ENCODE data around the gene CLIC3.

CLIC3 gene

DNA sequence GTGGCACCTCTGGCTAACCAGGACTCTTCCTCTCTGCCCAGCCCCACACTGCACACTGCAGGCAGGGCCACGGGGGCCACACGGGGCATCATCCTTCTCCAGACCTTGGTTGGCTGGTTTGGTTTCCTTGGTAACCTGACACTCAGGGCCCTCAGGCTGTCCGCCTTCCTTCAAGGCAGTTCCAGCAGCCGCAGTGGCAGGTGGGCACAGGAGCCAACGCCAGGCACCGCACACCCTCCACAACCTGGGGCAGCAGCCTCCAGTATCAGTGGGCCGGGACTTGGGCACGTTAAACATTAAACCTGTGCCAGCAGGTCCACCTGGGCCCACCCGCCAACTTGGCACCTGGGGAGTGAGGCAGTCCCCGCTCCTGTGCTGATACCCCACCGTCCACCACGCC lies 47.7 kb upstream of the CLIC3 start:
- ATAC-seq = no peak
- TF ChIP-seq ZNF565 (CRISPR knock-in tag; conservative IDR thresholded peaks at IDR 0.05; ENCODE audit: low read depth) (no peak), ZNF70 (CRISPR knock-in tag; IDR thresholded peaks at IDR 0.05) (no peak), ZNF8 (CRISPR knock-in tag; IDR thresholded peaks at IDR 0.05) (no peak), ISL1 (CRISPR knock-in tag; IDR thresholded peaks at IDR 0.05) (no peak), ZC3H10 (CRISPR knock-in tag; IDR thresholded peaks at IDR 0.05) (no peak)
- TF ChIP-seq, protein P1, sequence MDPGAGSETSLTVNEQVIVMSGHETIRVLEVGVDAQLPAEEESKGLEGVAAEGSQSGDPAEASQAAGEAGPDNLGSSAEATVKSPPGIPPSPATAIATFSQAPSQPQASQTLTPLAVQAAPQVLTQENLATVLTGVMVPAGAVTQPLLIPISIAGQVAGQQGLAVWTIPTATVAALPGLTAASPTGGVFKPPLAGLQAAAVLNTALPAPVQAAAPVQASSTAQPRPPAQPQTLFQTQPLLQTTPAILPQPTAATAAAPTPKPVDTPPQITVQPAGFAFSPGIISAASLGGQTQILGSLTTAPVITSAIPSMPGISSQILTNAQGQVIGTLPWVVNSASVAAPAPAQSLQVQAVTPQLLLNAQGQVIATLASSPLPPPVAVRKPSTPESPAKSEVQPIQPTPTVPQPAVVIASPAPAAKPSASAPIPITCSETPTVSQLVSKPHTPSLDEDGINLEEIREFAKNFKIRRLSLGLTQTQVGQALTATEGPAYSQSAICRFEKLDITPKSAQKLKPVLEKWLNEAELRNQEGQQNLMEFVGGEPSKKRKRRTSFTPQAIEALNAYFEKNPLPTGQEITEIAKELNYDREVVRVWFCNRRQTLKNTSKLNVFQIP (CRISPR knock-in tag; IDR thresholded peaks at IDR 0.05; ENCODE audit: borderline replicate concordance, low read depth) = no peak

DNA sequence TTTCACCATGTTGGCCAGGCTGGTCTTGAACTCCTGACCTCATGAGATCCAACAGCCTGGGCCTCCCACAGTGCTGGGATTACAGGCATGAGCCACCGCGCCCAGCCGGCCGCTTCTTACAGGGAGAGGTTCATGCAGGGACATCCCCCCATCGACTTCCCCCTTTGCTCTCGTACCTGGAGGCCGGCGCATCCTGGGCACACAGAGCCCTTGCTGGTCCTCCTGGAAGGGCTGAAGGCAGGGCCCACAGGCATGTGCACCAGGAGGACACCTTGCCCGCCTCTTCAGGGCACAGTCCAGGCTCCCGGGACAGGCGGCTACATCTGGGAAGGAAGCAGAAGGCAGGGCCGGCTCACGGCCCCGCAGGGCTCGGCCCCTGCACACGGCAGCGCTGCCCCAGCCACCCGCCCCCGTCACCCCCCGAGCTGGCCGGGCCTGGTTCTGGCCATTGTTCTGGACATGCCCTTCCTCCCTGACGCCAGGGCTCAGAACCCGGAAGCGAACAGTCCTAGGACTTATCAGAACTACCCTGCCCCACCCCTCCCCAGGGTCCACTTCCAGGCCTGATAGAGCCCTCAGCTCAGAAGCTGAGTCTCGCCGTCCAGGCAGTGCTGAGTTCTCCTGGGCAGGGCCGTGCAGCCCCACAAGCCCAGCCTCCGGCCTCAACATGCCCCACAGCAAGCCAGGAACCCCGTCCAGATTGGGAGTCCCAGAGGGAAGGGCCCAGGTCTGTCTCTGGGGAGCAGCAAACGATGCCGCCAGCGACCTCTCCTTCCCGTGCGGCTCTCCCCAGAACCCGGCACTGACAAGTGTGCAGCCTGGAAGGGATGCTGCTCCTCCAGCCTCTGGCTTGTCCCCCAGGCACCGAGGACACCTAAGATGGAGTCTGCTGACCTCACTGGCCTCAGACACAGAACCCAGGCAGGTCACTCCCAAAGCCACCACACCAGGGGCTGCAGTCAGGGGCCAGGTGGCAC lies 46.7 kb upstream of the CLIC3 start:
- ATAC-seq = no peak
- TF ChIP-seq PPARA (CRISPR knock-in tag; IDR thresholded peaks at IDR 0.05; ENCODE audit: borderline replicate concordance) = no peak
- no peak for TF ChIP-seq ZFP30 (CRISPR knock-in tag; IDR thresholded peaks at IDR 0.05)
- TF ChIP-seq, protein P2, sequence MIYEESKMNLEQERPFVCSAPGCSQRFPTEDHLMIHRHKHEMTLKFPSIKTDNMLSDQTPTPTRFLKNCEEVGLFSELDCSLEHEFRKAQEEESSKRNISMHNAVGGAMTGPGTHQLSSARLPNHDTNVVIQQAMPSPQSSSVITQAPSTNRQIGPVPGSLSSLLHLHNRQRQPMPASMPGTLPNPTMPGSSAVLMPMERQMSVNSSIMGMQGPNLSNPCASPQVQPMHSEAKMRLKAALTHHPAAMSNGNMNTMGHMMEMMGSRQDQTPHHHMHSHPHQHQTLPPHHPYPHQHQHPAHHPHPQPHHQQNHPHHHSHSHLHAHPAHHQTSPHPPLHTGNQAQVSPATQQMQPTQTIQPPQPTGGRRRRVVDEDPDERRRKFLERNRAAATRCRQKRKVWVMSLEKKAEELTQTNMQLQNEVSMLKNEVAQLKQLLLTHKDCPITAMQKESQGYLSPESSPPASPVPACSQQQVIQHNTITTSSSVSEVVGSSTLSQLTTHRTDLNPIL (CRISPR knock-in tag; IDR thresholded peaks at IDR 0.05; ENCODE audit: low read depth) = no peak
- TF ChIP-seq RARB (CRISPR knock-in tag; IDR thresholded peaks at IDR 0.05) = no peak
- TF ChIP-seq ARNTL (CRISPR knock-in tag; IDR thresholded peaks at IDR 0.05; ENCODE audit: borderline replicate concordance, low read depth) = no peak
- TF ChIP-seq ZFP3 (CRISPR knock-in tag; IDR thresholded peaks at IDR 0.05) = no peak

DNA sequence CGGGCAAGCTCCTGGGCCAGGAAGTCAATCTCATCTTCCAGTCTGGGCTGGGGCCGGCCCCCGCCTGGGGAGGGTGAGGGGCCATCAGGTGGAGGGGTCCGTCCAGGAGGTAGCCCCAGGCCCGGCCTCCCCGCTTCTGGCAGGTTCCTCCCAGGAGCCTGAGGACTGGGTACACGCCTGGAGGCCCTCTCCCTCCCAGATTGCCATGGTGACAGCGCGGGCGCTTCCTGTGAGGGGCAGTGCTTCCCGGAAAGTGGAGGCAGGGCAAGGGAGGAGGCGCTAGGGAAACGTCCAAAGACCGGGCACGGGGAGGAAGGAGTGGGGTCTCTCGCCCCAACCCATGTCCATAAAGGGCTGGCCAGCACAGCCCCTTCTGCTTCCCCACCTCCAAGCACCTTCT lies 44.8 kb upstream of the CLIC3 start:
- no peak for ATAC-seq
- TF ChIP-seq, protein P3, sequence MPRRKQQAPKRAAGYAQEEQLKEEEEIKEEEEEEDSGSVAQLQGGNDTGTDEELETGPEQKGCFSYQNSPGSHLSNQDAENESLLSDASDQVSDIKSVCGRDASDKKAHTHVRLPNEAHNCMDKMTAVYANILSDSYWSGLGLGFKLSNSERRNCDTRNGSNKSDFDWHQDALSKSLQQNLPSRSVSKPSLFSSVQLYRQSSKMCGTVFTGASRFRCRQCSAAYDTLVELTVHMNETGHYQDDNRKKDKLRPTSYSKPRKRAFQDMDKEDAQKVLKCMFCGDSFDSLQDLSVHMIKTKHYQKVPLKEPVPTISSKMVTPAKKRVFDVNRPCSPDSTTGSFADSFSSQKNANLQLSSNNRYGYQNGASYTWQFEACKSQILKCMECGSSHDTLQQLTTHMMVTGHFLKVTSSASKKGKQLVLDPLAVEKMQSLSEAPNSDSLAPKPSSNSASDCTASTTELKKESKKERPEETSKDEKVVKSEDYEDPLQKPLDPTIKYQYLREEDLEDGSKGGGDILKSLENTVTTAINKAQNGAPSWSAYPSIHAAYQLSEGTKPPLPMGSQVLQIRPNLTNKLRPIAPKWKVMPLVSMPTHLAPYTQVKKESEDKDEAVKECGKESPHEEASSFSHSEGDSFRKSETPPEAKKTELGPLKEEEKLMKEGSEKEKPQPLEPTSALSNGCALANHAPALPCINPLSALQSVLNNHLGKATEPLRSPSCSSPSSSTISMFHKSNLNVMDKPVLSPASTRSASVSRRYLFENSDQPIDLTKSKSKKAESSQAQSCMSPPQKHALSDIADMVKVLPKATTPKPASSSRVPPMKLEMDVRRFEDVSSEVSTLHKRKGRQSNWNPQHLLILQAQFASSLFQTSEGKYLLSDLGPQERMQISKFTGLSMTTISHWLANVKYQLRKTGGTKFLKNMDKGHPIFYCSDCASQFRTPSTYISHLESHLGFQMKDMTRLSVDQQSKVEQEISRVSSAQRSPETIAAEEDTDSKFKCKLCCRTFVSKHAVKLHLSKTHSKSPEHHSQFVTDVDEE (CRISPR knock-in tag; IDR thresholded peaks at IDR 0.05) = no peak

DNA sequence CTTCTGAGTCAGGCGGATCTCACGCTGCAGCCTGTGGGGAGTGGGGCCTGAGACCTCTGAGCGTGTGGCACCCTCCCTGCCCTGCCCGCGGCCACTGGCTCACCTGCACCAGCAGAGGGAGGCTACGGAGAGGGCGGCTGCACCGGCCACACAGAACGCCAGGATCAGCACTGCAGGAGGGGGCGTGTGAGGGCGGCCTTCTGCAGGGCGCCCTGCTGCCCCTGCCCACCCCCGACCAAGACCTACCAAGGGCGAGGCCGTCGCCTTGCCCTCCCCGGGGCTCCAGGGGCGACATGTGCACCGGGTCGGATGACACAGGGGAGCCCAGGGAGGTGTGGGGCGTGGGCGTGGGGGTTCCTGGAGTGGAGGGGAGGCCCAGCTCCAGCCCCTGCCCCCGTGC lies 44.2 kb upstream of the CLIC3 start:
- ATAC-seq = no peak

More for the DNA sequence above, 44.2 kb upstream of the CLIC3 start:
- TF ChIP-seq, protein P4, sequence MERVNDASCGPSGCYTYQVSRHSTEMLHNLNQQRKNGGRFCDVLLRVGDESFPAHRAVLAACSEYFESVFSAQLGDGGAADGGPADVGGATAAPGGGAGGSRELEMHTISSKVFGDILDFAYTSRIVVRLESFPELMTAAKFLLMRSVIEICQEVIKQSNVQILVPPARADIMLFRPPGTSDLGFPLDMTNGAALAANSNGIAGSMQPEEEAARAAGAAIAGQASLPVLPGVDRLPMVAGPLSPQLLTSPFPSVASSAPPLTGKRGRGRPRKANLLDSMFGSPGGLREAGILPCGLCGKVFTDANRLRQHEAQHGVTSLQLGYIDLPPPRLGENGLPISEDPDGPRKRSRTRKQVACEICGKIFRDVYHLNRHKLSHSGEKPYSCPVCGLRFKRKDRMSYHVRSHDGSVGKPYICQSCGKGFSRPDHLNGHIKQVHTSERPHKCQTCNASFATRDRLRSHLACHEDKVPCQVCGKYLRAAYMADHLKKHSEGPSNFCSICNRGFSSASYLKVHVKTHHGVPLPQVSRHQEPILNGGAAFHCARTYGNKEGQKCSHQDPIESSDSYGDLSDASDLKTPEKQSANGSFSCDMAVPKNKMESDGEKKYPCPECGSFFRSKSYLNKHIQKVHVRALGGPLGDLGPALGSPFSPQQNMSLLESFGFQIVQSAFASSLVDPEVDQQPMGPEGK (CRISPR knock-in tag; IDR thresholded peaks at IDR 0.05; ENCODE audit: borderline replicate concordance) = no peak
- TF ChIP-seq, protein P1 (CRISPR knock-in tag; IDR thresholded peaks at IDR 0.05; ENCODE audit: borderline replicate concordance, low read depth) = no peak
